GM12892 (cell line): ENCODE results near the gene CEP19. TPM values are rescaled to one million over a fixed set of nuclear protein-coding genes. Genes with fewer than 3 reads are reported as not detected.
"Not testable (repeated sequence)": the region's sequence is repeated elsewhere in the genome, so short reads cannot be mapped to it uniquely, and the experiment has no call there.

ENCODE experiments used
- DNase-seq: peaks from one replicate; pipeline ENCODE4 v3.0.0; 2011; ENCODE audit not compliant: insufficient read length
- FAIRE-seq: peaks from 2 replicates; lab custom pipeline; 2011; peaks lifted over from hg19 to GRCh38; lab: Jason Lieb, UNC
- POLR2A ChIP-seq: IDR thresholded peaks from 2 replicates; pipeline ENCODE4 v1.6.1; 2011; ENCODE audit warnings: low read depth, low read length, control low read depth
- POLR2AphosphoS5 ChIP-seq: IDR thresholded peaks from 2 replicates; pipeline ENCODE4 v1.6.1; 2011; ENCODE audit warnings: low read depth, low read length, control low read depth
- TAF1 ChIP-seq: IDR thresholded peaks from 2 replicates; pipeline ENCODE4 v1.6.1; 2011; ENCODE audit warnings: low read depth, mild to moderate bottlenecking, control low read depth, low read length, borderline replicate concordance
- polyA plus RNA-seq: library from polyadenylated mRNA; unstranded; fragments of >200 nt; gene quantifications from one replicate; pipeline ENCODE4 v1.2.1, GENCODE V29; 2012; ENCODE audit warnings: missing spikeins, inconsistent platforms; ENCODE audit not compliant: missing spikeins

The CEP19 gene, protein sequence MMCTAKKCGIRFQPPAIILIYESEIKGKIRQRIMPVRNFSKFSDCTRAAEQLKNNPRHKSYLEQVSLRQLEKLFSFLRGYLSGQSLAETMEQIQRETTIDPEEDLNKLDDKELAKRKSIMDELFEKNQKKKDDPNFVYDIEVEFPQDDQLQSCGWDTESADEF
- polyA plus RNA-seq: 4.4 TPM

DNA sequence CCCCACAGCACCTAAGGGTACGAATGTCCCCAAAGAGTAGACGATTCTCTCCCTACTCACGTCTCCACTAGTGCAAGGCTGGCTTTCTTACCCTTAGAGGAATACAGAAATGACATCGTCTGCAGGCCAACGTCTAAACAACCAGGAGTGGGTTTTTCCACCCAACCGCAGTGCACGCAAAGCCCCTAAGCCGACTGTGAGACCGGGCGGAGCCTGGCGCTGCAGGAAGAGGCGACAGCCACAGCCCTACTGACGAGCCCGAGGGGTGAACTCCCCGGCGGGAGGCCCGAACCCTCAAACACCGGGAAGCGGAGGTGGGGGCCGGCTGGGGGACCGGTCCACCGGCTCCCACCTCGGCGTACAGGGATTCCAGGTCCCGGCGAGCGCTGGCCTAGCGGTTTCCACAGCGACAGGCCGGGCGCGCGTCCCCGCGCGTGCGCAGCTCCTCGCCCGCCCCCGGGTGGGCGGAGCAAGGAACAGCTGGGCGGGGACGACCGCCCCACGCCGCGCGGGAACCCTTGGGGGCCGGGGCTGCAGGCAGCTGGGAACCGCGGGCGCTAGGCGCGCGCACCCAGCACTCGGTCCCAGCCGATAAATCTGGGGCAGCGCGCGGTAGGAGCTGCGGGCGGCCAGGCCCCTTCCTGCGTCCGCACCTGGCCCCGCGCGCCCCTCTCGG is at the start of gene CEP19, which contains the start of gene PIGX:
Gene CEP19, minus strand, starts transcription at position 413 of the 676 bp plus-strand sequence. CDS start 3,593 bp downstream, outside the sequence.
Gene PIGX, plus strand, starts transcription at position 540 of the 676 bp plus-strand sequence.
- TF ChIP-seq TAF1 (no peak; the same call in 1 of the 2 replicates), POLR2AphosphoS5 (no peak; the same call in 1 of the 2 replicates), POLR2A (peak; percentile 73)
- FAIRE-seq (peak; percentile 96), DNase-seq (peak; percentile 85)

DNA sequence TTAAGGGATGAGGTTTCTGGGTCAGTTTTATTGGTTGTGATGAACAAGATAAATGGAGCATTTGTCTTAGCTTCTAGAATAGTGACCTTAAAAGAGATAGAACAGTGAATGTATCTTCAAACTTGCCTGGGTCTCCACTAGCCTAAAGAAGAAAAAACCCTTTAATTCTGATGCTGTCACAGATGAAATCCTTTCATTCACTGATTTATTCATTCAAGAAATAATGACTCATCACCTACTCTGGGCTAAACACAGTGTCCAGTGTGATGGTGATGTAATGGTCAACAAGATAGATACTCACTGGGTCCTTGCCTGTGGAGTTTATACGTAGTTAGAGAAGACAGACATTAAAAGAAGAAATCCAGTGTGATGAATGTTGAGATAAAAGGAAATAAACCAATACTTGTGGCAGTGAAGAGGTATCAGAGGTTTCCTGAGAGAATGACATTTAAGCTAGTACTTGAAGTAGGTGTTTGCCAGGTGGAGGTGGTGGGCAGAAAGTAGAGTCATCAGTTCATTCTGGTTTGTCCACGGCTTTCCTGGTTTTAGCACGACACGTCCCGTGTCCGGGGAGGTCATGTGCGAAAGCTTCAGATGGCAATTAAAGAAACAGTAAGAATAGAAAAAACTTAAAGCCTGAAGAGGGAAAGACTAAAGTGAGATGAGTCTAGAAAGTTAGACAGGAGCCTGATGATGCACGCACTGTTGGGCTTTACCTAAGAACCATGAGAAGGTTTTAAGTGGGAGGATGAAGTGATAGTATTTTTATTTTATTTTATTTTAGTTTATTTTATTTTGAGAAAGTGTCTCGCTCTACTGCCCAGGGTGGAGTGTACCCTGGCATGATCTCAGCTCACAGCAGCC is 46.1 kb upstream of the CEP19 start:
- no peak for FAIRE-seq
- TF ChIP-seq POLR2A: no peak
- no peak for DNase-seq

DNA sequence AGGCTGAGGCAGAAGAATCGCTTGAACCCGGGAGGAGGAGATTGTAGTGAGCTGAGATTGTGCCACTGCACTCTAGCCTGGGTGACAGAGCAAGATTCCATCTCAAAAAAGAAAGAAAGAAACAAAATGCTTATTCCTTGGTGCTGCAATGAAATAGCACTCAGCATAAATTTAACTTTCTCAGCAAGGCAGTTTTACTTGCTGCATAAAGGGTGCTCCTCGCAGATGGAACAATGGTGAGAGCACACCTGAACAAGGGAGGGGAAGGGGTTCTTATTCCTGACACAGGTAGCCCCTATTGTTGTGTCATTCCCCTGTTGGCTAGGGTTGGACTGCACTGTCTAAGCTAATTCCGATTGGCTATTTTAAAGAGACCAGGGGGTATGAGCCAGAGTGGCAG is 44.7 kb upstream of the CEP19 start:
- DNase-seq: no peak
- no peak for FAIRE-seq
- TF ChIP-seq POLR2AphosphoS5: no peak
- no peak for TF ChIP-seq TAF1
- TF ChIP-seq POLR2A: no peak

DNA sequence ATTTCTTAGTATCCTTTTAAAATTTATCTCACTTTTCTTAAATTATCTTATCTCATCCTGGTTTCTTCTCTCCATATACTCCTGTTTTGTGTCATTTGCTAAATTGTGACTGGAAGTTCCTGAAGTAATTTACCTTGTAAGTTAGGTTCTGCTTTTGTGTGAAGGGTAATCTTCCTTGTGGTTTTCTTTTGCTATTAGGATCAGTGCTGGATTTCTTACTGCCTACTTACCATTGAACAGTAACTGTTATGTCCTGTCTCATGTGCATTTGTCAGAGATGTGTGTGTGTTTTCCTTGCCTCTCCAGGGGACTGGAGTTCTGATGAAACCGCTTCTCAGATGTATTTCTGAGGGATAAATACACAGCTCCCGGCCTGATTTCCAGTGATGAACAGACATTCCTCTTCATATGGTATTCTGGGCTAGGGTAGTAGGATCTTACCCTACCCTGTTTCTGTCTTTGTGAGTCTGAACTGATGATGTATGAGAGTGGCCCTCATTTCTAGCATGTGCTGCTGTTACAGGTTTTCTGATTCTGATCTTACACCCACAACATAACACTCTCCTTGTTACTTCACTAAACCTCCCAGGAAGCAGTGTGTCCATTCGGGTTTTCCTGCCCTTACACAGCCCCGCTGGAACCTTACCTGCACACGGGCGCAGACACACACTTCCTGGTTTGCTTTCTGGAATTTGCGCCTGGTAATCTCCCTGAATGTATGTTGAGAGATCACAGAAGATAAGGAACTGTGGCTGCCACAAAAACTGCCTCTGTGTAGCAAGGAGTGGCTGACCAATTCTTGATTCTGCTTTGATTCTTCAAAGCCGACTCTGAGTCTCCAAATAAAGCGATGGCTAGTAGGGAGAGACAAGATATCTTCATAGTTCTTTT is 42.3 kb upstream of the CEP19 start:
- DNase-seq (no peak), FAIRE-seq (no peak)
- TF ChIP-seq POLR2AphosphoS5 (no peak), TAF1 (no peak), POLR2A (no peak)

DNA sequence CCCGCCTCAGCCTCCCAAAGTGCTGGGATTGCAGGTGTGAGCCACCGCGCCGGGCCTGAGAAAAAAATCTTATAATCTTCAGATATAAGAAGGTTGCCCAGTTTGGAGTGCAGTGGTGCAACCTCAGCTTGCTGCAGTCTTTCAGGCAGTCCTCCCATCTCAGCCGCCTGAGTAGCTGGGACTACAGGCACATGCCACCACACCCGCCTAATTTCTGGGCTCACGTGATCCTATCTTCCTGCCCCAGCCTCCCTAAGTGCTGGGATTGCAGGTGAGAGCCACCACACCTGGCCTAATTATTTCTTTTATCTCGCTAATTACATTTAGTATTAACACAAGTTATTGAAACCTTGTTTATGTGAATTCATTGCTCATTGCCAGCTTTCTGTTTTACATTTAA is 41.2 kb upstream of the CEP19 start:
- no peak for TF ChIP-seq TAF1
- TF ChIP-seq POLR2A: no peak
- no peak for TF ChIP-seq POLR2AphosphoS5
- no peak for FAIRE-seq

DNA sequence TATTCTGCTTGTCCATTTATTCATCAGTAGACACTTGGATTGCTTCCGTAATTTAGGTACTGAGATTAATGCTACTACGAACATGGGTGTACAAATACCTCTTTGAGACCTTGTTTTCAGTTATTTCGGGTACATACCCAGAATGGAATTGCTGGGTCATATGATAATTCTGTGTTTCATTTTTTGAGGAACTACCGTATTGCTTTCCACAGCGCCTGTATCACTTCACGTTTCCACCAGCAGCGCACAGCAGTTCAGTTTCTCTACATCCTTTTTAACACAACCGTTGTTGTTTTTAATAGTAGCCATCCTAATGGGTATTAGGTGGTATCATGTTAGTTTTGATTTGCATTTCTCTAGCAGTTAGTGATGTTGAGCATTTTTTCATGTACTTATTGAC is 37.1 kb upstream of the CEP19 start:
- TF ChIP-seq TAF1: no peak
- no peak for TF ChIP-seq POLR2A
- FAIRE-seq: peak; percentile 50
- no peak for DNase-seq

More for the DNA sequence above, 41.2 kb upstream of the CEP19 start:
- DNase-seq: no peak

DNA sequence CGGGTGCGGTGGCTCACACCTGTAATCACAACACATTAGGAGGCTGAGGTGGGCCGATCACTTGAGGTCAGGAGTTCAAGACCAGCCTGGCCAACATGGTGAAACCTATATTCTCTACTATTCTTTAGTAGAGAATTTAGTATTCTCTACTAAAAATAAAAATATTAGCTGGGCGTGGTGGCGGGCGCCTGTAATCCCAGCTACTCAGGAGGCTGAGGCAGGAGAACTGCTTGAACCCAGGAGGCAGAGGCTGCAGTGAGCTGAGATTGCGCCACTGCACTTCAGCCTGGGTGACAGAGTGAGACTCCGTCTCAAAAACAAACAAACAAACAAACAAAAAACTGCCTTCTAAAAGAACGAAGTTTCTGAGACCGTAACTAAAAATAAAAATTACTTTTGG is 31.5 kb upstream of the CEP19 start:
- not testable (repeated sequence) for FAIRE-seq, DNase-seq

DNA sequence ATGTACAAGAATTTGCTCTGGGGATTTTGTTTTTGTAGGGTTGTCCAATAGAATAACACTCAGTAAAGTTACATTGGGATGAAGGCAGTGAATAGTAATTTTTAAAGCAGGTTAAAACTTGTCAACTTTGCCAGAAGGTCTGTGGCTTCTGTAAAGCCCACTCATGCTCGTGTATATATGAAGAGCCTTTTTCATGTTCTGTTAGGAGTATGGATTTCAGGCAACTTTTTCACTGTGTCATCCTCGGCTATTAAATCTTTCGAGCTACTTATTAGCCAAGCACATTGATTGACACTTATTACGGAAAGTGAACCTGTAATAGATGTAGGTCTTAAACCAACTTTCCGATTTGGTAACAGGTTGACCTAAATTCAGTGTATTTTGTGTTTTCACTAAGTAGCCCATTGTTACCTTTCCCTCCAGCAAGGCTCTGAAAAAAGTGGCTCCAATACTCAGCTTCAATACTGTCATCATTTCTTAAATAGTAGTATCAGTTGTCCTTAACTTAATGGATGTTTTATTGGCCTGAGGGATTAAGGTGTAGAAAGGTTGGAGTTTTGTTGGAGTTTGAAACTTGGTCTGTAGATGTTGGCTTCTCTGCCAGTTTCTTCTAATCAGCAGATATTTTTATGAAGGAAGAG is 29.3 kb upstream of the CEP19 start:
- DNase-seq (no peak), FAIRE-seq (no peak)
- TF ChIP-seq POLR2AphosphoS5 (no peak), TAF1 (no peak), POLR2A (no peak)

DNA sequence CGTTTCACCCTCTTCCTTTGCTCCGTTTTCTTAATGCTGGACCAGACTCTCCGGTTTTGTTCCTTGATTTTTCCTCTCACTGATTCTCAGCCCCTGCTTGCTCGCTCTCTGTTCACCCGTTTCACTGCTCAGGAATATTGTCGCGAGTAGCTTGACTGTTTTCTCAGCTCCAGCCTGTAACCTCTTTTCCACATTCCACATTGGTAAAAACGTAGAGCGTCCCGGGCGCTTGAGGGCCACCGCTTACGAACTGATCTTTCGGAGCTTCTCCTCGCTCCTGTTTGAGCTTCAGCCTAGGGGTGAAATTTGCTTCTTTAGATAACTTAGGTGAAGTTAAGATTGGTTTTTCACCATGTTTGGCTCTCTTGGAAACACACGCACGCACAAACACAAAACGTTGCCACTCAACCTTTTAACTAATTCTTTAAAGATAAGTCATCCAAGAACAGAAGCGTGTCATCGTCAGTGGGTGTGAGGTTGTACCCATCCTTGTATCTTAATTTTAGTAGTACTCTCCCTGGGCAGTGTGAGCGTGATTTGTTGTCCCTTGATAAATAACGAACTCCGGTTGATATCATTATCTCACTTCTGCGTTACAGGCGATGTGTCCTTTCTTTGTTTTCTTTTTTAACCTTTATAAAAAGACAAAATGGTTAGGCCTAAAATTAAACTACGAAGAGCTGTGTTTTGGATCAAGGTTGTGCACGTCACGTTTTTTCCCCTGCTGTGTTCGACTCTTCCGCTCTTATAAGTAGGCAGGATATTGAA is 28.6 kb upstream of the CEP19 start:
- DNase-seq: no peak
- peak; percentile 71 for FAIRE-seq
- TF ChIP-seq TAF1 (no peak), POLR2A (no peak), POLR2AphosphoS5 (no peak)

DNA sequence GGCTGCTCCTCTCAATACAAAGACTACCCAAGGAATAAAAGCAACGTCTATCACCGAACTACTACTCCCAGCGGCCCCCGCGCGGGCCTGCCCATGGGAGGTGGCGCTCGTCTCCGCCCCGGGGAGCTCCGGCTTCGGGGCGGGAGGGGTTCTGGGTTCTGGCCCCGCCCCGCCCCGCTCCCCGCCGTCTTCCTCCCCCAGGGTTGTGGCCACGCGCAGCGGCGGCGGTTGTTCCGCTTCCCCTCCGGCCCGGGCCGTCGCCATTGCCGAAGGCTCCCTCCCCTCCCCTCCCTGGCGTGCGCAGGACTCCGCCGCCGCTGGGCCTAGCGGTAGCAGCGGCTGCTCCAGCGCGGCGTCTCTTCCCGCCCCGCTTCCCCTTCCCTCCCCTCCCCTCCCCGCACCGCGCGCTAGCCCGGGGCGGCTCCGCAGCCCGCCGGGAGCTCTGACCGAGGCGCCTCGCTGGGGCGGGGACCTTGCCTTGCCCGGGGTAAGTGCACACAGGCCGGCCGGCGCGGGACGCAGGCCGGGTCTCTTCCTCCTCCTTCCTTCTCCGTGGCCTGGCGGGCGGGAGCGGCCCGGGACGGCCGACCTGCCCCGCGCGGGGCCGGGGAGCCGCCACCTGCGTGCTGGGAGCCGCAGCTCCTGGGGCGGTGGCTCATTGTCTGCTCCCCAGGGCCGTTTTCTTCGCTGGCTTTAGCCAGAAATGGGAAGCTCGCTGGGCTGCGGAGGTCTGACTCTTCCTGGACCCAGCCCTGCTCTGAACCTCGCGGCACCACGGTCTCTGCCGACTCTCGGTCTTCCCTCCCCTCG is 27.8 kb upstream of the CEP19 start, which contains the start of gene PAK2:
Gene PAK2, plus strand, starts transcription at position 187 of the 810 bp plus-strand sequence. CDS start 42,790 bp downstream, outside the sequence.
- FAIRE-seq (peak; percentile 96), DNase-seq (peak; percentile 80)
- 0 out of 2 replicates have a peak, but pooled peaks have one; percentile 0 for TF ChIP-seq POLR2A
- TF ChIP-seq TAF1: peak; percentile 68; the same call in 1 of the 2 replicates
- peak; percentile 61 for TF ChIP-seq POLR2AphosphoS5
